Tibial nerve (tissue), 4 donors: ENCODE data around the gene TNFSF18. TPM values are rescaled to one million over a fixed set of nuclear protein-coding genes. Genes with fewer than 3 reads are reported as not detected.

Source experiments
- DNase-seq, 2 donors: peaks; one replicate each; pipeline ENCODE4 v3.0.0-alpha.2; 2019; ENCODE audit warnings: low spot score in 2 of 2
- H3K27ac ChIP-seq, 4 donors: fragments of 200-600 bp; sonication (generic) in 3 of 4; one replicate each; pipeline ENCODE4 v1.5.1; 2017 to 2019; ENCODE audit warnings: mild to moderate bottlenecking in 1 of 4
- H3K27me3 ChIP-seq, 2 donors: fragments of 200-600 bp; sonication (generic) in 1 of 2; one replicate each; pipeline versions ENCODE4 v1.5.1 to v1.6.0; 2017 to 2019
- H3K36me3 ChIP-seq, 3 donors: fragments of 200-600 bp; sonication (generic); one replicate each; pipeline ENCODE4 v1.5.1; 2018 to 2019
- H3K4me1 ChIP-seq, 4 donors: fragments of 200-600 bp; sonication (generic) in 3 of 4; one replicate each; pipeline ENCODE4 v1.5.1; 2017 to 2019
- H3K4me3 ChIP-seq, 4 donors: fragments of 200-600 bp; sonication (generic) in 3 of 4; one replicate each; pipeline ENCODE4 v1.5.1; 2017 to 2019; ENCODE audit warnings: mild to moderate bottlenecking in 1 of 4, moderate library complexity in 1 of 4
- H3K9me3 ChIP-seq, 4 donors: fragments of 200-600 bp; sonication (generic) in 3 of 4; one replicate each; pipeline ENCODE4 v1.5.1; 2017 to 2019
- EP300 ChIP-seq, 2 donors: sonication (generic); formaldehyde crosslinking; IDR thresholded peaks; one replicate each; pipeline ENCODE4 v1.6.1; 2017; ENCODE audit warnings: antibody characterized with exemption in 2 of 2, mild to moderate bottlenecking in 1 of 2
- POLR2A ChIP-seq, 2 donors: fragments of 450-650 bp; IDR thresholded peaks; one replicate each; pipeline ENCODE4 v1.6.1; 2017; ENCODE audit warnings: antibody characterized with exemption in 2 of 2, mild to moderate bottlenecking in 2 of 2, moderate library complexity in 2 of 2
- WGBS, 2 donors: methylation state at CpG; one replicate each; pipeline ENCODE4 v1.1.5; 2018; 5-methylcytosine and 5-hydroxymethylcytosine counted together
- total RNA-seq, 4 donors: library from RNA; depleted of rRNA; stranded (reverse); fragments of >200 nt; gene quantifications; one replicate each; pipeline ENCODE4 v1.1.0, GENCODE V29; 2016
- TF ChIP-seq, protein P1 (sequence below), 5 experiments: fragments of 200-600 bp in 3 of 5; fragments of 450-650 bp in 2 of 5; sonication (generic) in 3 of 5; IDR thresholded peaks; one replicate each; pipeline ENCODE4 v1.5.1; 2016 to 2019; ENCODE audit warnings: antibody characterized with exemption in 5 of 5, mild to moderate bottlenecking in 3 of 5, moderate library complexity in 2 of 5

TNFSF18 gene
- total RNA-seq, 4 donors from 2014 or later: not detected

DNA sequence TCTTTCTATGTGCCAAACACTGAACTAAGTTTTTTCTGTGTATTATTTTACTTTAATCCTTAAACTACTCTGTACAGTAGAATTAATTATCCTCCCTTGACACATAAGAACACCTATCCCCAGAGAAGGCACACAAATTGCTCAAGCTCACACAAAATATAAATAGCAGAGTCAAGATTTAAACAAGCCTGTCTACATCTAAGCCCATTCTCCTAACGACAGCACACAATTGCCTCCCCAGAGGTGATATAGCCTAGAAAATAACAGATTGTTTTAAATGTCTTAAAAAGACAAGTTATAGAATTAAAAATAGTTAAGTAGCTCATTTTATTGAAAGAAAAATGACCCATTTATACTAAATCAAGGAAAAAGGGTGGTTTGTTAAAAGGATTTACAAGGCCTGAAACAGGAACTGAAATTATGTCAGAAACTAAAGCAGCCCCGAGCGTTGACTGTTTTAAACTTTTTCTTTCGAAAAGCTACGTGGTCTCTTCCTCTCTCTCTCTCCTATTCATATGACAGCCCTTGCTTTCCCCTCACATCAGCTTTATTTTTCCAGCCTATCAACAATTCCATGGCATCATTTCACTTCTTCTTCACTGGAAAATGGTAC lies 30.5 kb downstream of the TNFSF18 start:
- DNase-seq: no peak
- TF ChIP-seq POLR2A (IDR thresholded peaks at IDR 0.05) (no peak), EP300 (IDR thresholded peaks at IDR 0.05) (no peak)
- TF ChIP-seq, protein P1, sequence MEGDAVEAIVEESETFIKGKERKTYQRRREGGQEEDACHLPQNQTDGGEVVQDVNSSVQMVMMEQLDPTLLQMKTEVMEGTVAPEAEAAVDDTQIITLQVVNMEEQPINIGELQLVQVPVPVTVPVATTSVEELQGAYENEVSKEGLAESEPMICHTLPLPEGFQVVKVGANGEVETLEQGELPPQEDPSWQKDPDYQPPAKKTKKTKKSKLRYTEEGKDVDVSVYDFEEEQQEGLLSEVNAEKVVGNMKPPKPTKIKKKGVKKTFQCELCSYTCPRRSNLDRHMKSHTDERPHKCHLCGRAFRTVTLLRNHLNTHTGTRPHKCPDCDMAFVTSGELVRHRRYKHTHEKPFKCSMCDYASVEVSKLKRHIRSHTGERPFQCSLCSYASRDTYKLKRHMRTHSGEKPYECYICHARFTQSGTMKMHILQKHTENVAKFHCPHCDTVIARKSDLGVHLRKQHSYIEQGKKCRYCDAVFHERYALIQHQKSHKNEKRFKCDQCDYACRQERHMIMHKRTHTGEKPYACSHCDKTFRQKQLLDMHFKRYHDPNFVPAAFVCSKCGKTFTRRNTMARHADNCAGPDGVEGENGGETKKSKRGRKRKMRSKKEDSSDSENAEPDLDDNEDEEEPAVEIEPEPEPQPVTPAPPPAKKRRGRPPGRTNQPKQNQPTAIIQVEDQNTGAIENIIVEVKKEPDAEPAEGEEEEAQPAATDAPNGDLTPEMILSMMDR (IDR thresholded peaks at IDR 0.05): no peak
- H3K4me1 ChIP-seq: no peaks in the 10 kb centered on the region
- no peaks in the 10 kb centered on the region for H3K36me3 ChIP-seq
- no peak overlapping the region for H3K4me3 ChIP-seq
- WGBS, 2 donors: 58 to 68% methylated on average over 5 of the region's 5 CpGs
- H3K27me3 ChIP-seq: no peaks in the 10 kb centered on the region
- no peak overlapping the region for H3K27ac ChIP-seq
- no peaks in the 10 kb centered on the region for H3K9me3 ChIP-seq

DNA sequence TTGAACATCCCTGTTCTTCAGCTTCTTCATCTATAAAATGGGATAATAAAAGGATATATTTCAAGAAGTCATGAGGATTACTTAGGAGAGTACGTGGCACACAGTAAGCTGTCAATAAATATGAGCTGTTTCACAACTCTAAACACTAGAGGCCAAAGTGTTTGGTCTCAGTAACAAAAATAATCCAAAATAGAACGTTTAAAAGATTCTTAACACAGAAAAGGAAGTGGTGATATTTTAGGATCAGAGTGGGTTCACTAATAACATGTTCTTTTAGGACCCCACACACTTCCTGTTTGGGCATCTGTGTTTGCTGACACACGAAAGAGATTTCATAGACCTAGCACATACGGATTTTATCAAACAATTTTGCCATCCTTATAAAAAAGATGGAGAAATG lies 32.9 kb downstream of the TNFSF18 start:
- Histone ChIP-seq H3K27ac (no peak overlapping the region), H3K4me1 (no peaks in the 10 kb centered on the region), H3K27me3 (no peaks in the 10 kb centered on the region), H3K4me3 (no peak overlapping the region), H3K9me3 (no peaks in the 10 kb centered on the region), H3K36me3 (no peaks in the 10 kb centered on the region)
- 21 to 28% methylated on average over 4 of the region's 4 CpGs for WGBS, 2 donors
- DNase-seq: no peak
- TF ChIP-seq, protein P1 (IDR thresholded peaks at IDR 0.05): no peak
- no peak for TF ChIP-seq POLR2A (IDR thresholded peaks at IDR 0.05)
- TF ChIP-seq EP300 (IDR thresholded peaks at IDR 0.05): no peak

DNA sequence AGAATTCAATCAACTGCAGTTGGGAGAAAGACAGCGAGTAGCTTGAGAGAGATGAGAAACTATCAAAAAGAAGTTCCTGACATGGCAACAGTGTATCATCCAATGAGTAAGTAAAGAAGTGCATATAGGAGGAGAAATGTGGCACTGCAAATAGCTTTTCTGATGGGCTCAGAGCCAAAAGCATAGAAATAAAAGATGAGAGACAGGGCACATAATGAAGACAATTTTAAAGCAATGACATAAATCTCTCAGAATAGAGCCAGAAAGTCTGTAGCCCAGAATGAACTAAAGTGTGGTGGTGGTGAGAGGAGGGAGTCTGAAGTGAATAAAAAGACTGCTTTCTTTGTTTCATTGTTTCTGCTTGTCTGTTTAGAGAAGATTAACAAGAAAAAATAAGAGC lies 34.3 kb downstream of the TNFSF18 start:
- no peak for DNase-seq
- TF ChIP-seq EP300 (IDR thresholded peaks at IDR 0.05): no peak
- no peak for TF ChIP-seq POLR2A (IDR thresholded peaks at IDR 0.05)
- TF ChIP-seq, protein P1 (IDR thresholded peaks at IDR 0.05): no peak
- 59 to 69% methylated on average over 1 of the region's 1 CpG for WGBS, 2 donors
- Histone ChIP-seq H3K27ac (no peak overlapping the region), H3K4me3 (no peak overlapping the region), H3K4me1 (no peaks in the 10 kb centered on the region), H3K36me3 (no peaks in the 10 kb centered on the region), H3K27me3 (no peaks in the 10 kb centered on the region), H3K9me3 (no peaks in the 10 kb centered on the region)

DNA sequence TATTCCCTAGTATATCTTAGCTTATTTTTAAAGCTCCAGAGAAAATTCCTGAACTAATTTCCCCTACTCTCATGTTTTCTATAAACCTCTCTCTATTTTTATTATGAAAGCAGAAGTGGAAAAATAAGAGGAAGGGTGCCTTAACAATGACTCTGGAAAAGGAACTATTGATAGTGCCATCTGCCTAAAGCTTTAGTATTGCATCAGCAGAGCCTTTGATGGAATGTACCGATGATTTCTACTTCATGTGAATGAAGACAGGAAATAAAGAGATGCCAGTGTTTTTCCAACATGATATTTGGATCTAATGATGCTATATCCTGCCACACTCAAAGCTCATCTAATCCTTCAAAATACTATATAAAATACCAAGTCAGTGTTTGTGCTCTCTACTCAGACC lies 35.1 kb downstream of the TNFSF18 start:
- Histone ChIP-seq H3K4me1 (no peaks in the 10 kb centered on the region), H3K36me3 (no peaks in the 10 kb centered on the region), H3K4me3 (no peak overlapping the region), H3K27ac (no peak overlapping the region), H3K27me3 (no peaks in the 10 kb centered on the region), H3K9me3 (no peaks in the 10 kb centered on the region)
- TF ChIP-seq EP300 (IDR thresholded peaks at IDR 0.05): peak in 1 of 2 donors; percentile 49
- TF ChIP-seq, protein P1 (IDR thresholded peaks at IDR 0.05): no peak
- WGBS, 2 donors: 45 to 46% methylated on average over 1 of the region's 1 CpG
- DNase-seq: no peak

DNA sequence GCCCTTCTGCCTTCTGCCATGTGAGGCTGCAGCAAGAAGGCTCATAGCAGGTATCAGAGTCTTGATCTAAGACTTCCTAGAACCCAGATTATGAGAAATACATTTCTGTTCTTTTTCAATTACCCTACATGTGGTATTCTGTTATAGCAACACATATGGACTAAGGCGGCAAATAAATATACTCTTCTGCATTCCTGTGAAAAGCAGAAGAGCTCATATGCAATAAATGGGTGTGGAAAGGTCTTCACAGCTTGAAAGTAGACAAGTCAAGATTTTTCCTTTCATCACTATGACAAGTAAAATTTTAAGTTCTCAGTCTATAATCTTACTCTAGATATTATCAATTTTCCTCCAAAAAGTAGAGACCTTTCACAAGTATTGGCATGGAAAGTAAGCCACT lies 36.6 kb downstream of the TNFSF18 start:
- H3K4me1 ChIP-seq: no peaks in the 10 kb centered on the region
- no peaks in the 10 kb centered on the region for H3K36me3 ChIP-seq
- 91 to 100% methylated on average over 1 of the region's 1 CpG for WGBS, 2 donors
- H3K9me3 ChIP-seq: no peaks in the 10 kb centered on the region
- H3K27ac ChIP-seq: no peak overlapping the region
- TF ChIP-seq, protein P1 (IDR thresholded peaks at IDR 0.05): no peak
- TF ChIP-seq POLR2A (IDR thresholded peaks at IDR 0.05) (no peak), EP300 (IDR thresholded peaks at IDR 0.05) (no peak)
- no peak overlapping the region for H3K4me3 ChIP-seq
- no peak for DNase-seq
- H3K27me3 ChIP-seq: no peaks in the 10 kb centered on the region
